Thyroid gland (tissue), 4 donors: Measurements from ENCODE around the gene SLCO2B1.

Experiments
- POLR2A ChIP-seq, 2 donors: fragments of 450-650 bp; IDR thresholded peaks; one replicate each; pipeline ENCODE4 v1.6.1; 2017; ENCODE audit warnings: antibody characterized with exemption in 2 of 2, mild to moderate bottlenecking in 2 of 2, moderate library complexity in 1 of 2
- TF ChIP-seq, protein P1 (sequence below), 6 experiments: fragments of 200-600 bp in 3 of 6; fragments of 450-650 bp in 3 of 6; sonication (generic) in 3 of 6; IDR thresholded peaks; one replicate each; pipeline ENCODE4 v1.5.1; 2016 to 2019; ENCODE audit warnings: antibody characterized with exemption in 6 of 6, mild to moderate bottlenecking in 2 of 6, inconsistent platforms in 1 of 6, moderate library complexity in 1 of 6

DNA sequence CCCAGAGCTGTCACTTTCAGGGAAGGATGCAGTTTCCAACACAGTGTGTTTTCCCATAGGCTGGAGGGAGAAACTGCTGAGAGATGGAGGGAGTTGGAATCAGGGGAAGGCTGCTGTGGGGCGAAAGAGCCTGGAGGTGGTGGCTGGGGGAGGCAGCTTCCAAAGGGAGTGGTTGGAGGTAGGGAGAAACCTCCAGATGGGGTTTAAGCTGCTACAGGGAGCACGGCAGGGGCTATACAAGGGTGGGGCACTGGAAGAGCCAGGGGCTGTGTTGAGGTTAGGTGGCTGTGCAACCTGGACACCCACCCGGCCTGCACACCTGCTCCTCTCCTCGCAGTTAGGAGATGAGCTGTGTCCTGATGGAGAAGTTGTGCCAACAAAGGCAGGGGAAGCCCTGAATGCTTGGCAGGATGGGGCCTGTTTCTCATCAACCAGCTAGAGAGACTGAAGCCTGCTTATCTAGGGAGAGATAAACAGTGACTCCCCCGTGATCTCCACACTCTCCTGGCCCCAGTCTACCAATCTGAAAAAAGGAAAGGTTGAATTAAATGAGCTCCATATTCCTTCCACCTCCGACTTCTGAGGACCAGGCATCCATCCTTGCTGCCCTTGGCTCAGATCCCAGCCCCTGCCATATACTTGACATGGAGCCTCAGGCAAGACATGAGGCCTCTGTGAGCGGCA is 3.6 kb upstream of the SLCO2B1 start:
- TF ChIP-seq, protein P1, sequence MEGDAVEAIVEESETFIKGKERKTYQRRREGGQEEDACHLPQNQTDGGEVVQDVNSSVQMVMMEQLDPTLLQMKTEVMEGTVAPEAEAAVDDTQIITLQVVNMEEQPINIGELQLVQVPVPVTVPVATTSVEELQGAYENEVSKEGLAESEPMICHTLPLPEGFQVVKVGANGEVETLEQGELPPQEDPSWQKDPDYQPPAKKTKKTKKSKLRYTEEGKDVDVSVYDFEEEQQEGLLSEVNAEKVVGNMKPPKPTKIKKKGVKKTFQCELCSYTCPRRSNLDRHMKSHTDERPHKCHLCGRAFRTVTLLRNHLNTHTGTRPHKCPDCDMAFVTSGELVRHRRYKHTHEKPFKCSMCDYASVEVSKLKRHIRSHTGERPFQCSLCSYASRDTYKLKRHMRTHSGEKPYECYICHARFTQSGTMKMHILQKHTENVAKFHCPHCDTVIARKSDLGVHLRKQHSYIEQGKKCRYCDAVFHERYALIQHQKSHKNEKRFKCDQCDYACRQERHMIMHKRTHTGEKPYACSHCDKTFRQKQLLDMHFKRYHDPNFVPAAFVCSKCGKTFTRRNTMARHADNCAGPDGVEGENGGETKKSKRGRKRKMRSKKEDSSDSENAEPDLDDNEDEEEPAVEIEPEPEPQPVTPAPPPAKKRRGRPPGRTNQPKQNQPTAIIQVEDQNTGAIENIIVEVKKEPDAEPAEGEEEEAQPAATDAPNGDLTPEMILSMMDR (IDR thresholded peaks at IDR 0.05): no peak
- TF ChIP-seq POLR2A (IDR thresholded peaks at IDR 0.05): no peak
